H9 (cell line): ENCODE results near the gene ALG11. TPM values are rescaled to one million over a fixed set of nuclear protein-coding genes. Genes with fewer than 3 reads are reported as not detected.

Source experiments
- DNase-seq: peaks from one replicate; pipeline ENCODE4 v3.0.0-alpha.2; 2017
- H2AFZ ChIP-seq: one replicate; pipeline ENCODE4 v1.6.1; 2013; ENCODE audit warnings: mild to moderate bottlenecking, low read length, control low read depth, moderate library complexity
- H2AK5ac ChIP-seq: 2 replicates; pipeline ENCODE4 v1.6.1; 2013; ENCODE audit warnings: low read length, control low read depth, mixed read lengths; ENCODE audit not compliant: insufficient read length
- H2BK120ac ChIP-seq: one replicate; pipeline ENCODE4 v1.6.1; 2013; ENCODE audit warnings: low read depth, mild to moderate bottlenecking, low read length, control low read depth, inconsistent platforms; ENCODE audit not compliant: poor library complexity, severe bottlenecking
- H2BK12ac ChIP-seq: 2 replicates; pipeline ENCODE4 v1.6.1; 2013; ENCODE audit warnings: low read length, control low read depth, mixed read lengths, low read depth; ENCODE audit not compliant: insufficient read length
- H2BK15ac ChIP-seq: 2 replicates; pipeline ENCODE4 v1.6.1; 2013; ENCODE audit warnings: low read depth, low read length, control low read depth
- H2BK20ac ChIP-seq: one replicate; pipeline ENCODE4 v1.6.1; 2013; ENCODE audit warnings: low read depth, mild to moderate bottlenecking, low read length, control low read depth, inconsistent platforms; ENCODE audit not compliant: poor library complexity, severe bottlenecking
- H2BK5ac ChIP-seq: 2 replicates; pipeline ENCODE4 v1.6.1; 2013; ENCODE audit warnings: low read length, control low read depth, mixed read lengths; ENCODE audit not compliant: insufficient read length
- H3K14ac ChIP-seq: 2 replicates; pipeline ENCODE4 v1.6.1; 2013; ENCODE audit warnings: low read length, control low read depth; ENCODE audit not compliant: insufficient read depth
- H3K18ac ChIP-seq: 2 replicates; pipeline ENCODE4 v1.6.1; 2013; ENCODE audit warnings: low read depth, mild to moderate bottlenecking, mixed read lengths, low read length, control low read depth; ENCODE audit not compliant: insufficient read length
- H3K23ac ChIP-seq: 2 replicates; pipeline ENCODE4 v1.6.1; 2013; ENCODE audit warnings: low read length, control low read depth, mixed read lengths, low read depth; ENCODE audit not compliant: insufficient read length
- H3K23me2 ChIP-seq: 2 replicates; pipeline ENCODE4 v1.6.1; 2013; ENCODE audit warnings: low read depth, mild to moderate bottlenecking, mixed read lengths, low read length, control low read depth; ENCODE audit not compliant: insufficient read length, poor library complexity, severe bottlenecking
- H3K27ac ChIP-seq: 2 replicates; pipeline ENCODE4 v1.5.1; 2013; ENCODE audit warnings: low read length, control low read depth, mixed read lengths, low read depth; ENCODE audit not compliant: insufficient read length
- H3K27me3 ChIP-seq: 2 replicates; pipeline ENCODE4 v1.6.1; 2013; ENCODE audit warnings: low read length, control low read depth, inconsistent platforms; ENCODE audit not compliant: insufficient read depth
- H3K4ac ChIP-seq: 2 replicates; pipeline ENCODE4 v1.6.1; 2013; ENCODE audit warnings: low read depth, mild to moderate bottlenecking, control low read depth, inconsistent platforms, low read length, moderate library complexity
- H3K4me1 ChIP-seq: 2 replicates; pipeline ENCODE4 v1.6.1; 2013; ENCODE audit warnings: low read length, control low read depth, inconsistent platforms; ENCODE audit not compliant: insufficient read depth
- H3K4me2 ChIP-seq: 2 replicates; pipeline ENCODE4 v1.6.1; 2013; ENCODE audit warnings: low read length, control low read depth, mixed read lengths; ENCODE audit not compliant: insufficient read length, insufficient read depth
- H3K56ac ChIP-seq: 2 replicates; pipeline ENCODE4 v1.6.1; 2013; ENCODE audit warnings: low read depth, mild to moderate bottlenecking, mixed read lengths, low read length, control low read depth; ENCODE audit not compliant: insufficient read length
- H3K79me1 ChIP-seq: 2 replicates; pipeline ENCODE4 v1.6.1; 2013; ENCODE audit warnings: low read depth, mild to moderate bottlenecking, moderate library complexity, low read length, control low read depth, inconsistent platforms; ENCODE audit not compliant: insufficient read depth, poor library complexity, severe bottlenecking
- H3K79me2 ChIP-seq: 2 replicates; pipeline ENCODE4 v1.6.1; 2013; ENCODE audit warnings: low read length, control low read depth, inconsistent platforms; ENCODE audit not compliant: insufficient read depth
- H3K9ac ChIP-seq: 2 replicates; pipeline ENCODE4 v1.6.1; 2013; ENCODE audit warnings: low read length, control low read depth, mixed read lengths; ENCODE audit not compliant: insufficient read length; ENCODE audit errors: extremely low read depth
- H3K9me3 ChIP-seq: one replicate; pipeline ENCODE4 v1.6.1; 2013; ENCODE audit warnings: low read depth, low read length, inconsistent platforms; ENCODE audit not compliant: control insufficient read depth
- H3T11ph ChIP-seq: one replicate; pipeline ENCODE4 v1.6.1; 2013; ENCODE audit warnings: mild to moderate bottlenecking, low read length, control low read depth, inconsistent platforms
- H4K20me1 ChIP-seq: one replicate; pipeline ENCODE4 v1.6.1; 2013; ENCODE audit not compliant: control insufficient read depth, insufficient read length, insufficient read depth
- H4K5ac ChIP-seq: 2 replicates; pipeline ENCODE4 v1.6.1; 2013; ENCODE audit warnings: low read depth, mild to moderate bottlenecking, mixed read lengths, low read length, control low read depth; ENCODE audit not compliant: insufficient read length
- H4K8ac ChIP-seq: replicated peaks from 2 replicates; pipeline ENCODE4 v1.6.1; 2013; ENCODE audit warnings: low read length, control low read depth, mixed read lengths, low read depth; ENCODE audit not compliant: insufficient read length
- H4K91ac ChIP-seq: 2 replicates; pipeline ENCODE4 v1.6.1; 2013; ENCODE audit warnings: low read depth, mild to moderate bottlenecking, moderate library complexity, mixed read lengths, low read length, control low read depth; ENCODE audit not compliant: insufficient read length
- H3K27ac Mint-ChIP-seq, 3 experiments: 2 replicates in 2 of 3; 3 replicates in 1 of 3; pipeline ENCODE4 v1.8.0; 2020 to 2021; ENCODE audit warnings: mixed read lengths in 3 of 3, mild to moderate bottlenecking in 1 of 3, moderate library complexity in 1 of 3
- H3K27me3 Mint-ChIP-seq: 2 replicates; pipeline ENCODE4 v1.8.0; 2021; ENCODE audit warnings: low read depth, mild to moderate bottlenecking, moderate library complexity, mixed read lengths
- H3K36me3 Mint-ChIP-seq, 3 experiments: 2 replicates in 2 of 3; 3 replicates in 1 of 3; pipeline ENCODE4 v1.8.0; 2020 to 2021; ENCODE audit warnings: low read depth in 3 of 3, mixed read lengths in 3 of 3; ENCODE audit not compliant: insufficient read depth in 1 of 3
- H3K4me1 Mint-ChIP-seq, 2 experiments: 2 replicates each; pipeline ENCODE4 v1.8.0; 2020; ENCODE audit warnings: mixed read lengths in 2 of 2
- H3K4me3 Mint-ChIP-seq, 2 experiments: 2 replicates in 1 of 2; 3 replicates in 1 of 2; pipeline ENCODE4 v1.8.0; 2020 to 2021; ENCODE audit warnings: mild to moderate bottlenecking in 2 of 2, mixed read lengths in 2 of 2, moderate library complexity in 1 of 2
- H3K9me3 Mint-ChIP-seq, 2 experiments: 2 replicates in 1 of 2; 3 replicates in 1 of 2; pipeline ENCODE4 v1.8.0; 2020; ENCODE audit warnings: mild to moderate bottlenecking in 2 of 2, mixed read lengths in 2 of 2, moderate library complexity in 1 of 2
- CTCF ChIP-seq: fragments of 200-600 bp; sonication (generic); conservative IDR thresholded peaks from 3 replicates; pipeline ENCODE4 v1.8.0; 2021; ENCODE audit warnings: antibody characterized with exemption, mild to moderate bottlenecking
- WGBS: extraction: QIAGEN DNeasy Blood & Tissue Kit; methylation state at CpG from one replicate; pipeline ENCODE4 v1.1.7; 2013; ENCODE audit warnings: missing lambda C conversion rate, low lambda C conversion rate, mixed read lengths; ENCODE audit not compliant: insufficient read length; ENCODE audit errors: extremely low coverage; 5-methylcytosine and 5-hydroxymethylcytosine counted together
- total RNA-seq: library from RNA; stranded (reverse); gene quantifications from 2 replicates; pipeline ENCODE4 v1.2.1, GENCODE V29; 2021

ALG11 gene
- total RNA-seq, 1 experiment from 2014 or later = 46.6 TPM

GRCh38 chr13:52026246-52026626 is 14.0 kb downstream of the ALG11 start:
- H3T11ph ChIP-seq = no peak overlapping the region
- H4K5ac ChIP-seq = no peak overlapping the region
- H3K56ac ChIP-seq = no peak overlapping the region
- Mint-ChIP-seq H3K27me3 (no peaks in the 10 kb centered on the region), H3K27ac (no peak overlapping the region; a peak in 1 of 7 replicates), H3K36me3 (peaks cover 36 to 92% (median 78%) of the 10 kb centered on the region in 3 experiments), H3K9me3 (peaks cover 2 to 26% of the 10 kb centered on the region in 2 experiments; a peak in 3 of 5 replicates), H3K4me1 (no peaks in the 10 kb centered on the region), H3K4me3 (no peak overlapping the region)
- no peak overlapping the region for H2BK12ac ChIP-seq
- no peak overlapping the region for H2AK5ac ChIP-seq
- no peak overlapping the region for H4K91ac ChIP-seq
- 0 out of 3 replicates have a peak, but pooled peaks have one; percentile 32 for TF ChIP-seq CTCF
- no peak overlapping the region for H2BK20ac ChIP-seq
- no peak overlapping the region for H4K8ac ChIP-seq
- H3K18ac ChIP-seq = no peak overlapping the region
- no peak overlapping the region for H3K9ac ChIP-seq
- no peak overlapping the region for H3K4ac ChIP-seq
- peaks cover 2% of the 10 kb centered on the region for H3K79me1 ChIP-seq
- no peaks in the 10 kb centered on the region for H3K27me3 ChIP-seq
- H3K23me2 ChIP-seq = no peaks in the 10 kb centered on the region
- H3K4me1 ChIP-seq = no peaks in the 10 kb centered on the region
- no peaks in the 10 kb centered on the region for H3K79me2 ChIP-seq
- H2BK5ac ChIP-seq = no peak overlapping the region
- WGBS = no CpG with 5 or more reads among the region's 3 CpGs
- no peak overlapping the region for H2BK15ac ChIP-seq
- peaks cover 4% of the 10 kb centered on the region for H4K20me1 ChIP-seq
- no peaks in the 10 kb centered on the region for H3K9me3 ChIP-seq
- no peak overlapping the region for H2AFZ ChIP-seq
- no peak overlapping the region for H2BK120ac ChIP-seq
- H3K4me2 ChIP-seq = no peak overlapping the region
- H3K23ac ChIP-seq = no peak overlapping the region
- no peak overlapping the region for H3K14ac ChIP-seq
- no peak overlapping the region for H3K27ac ChIP-seq
- peak; percentile 32 for DNase-seq
